Osteoblast (primary cell): Measurements from ENCODE around the gene RNH1. TPM values are rescaled to one million over a fixed set of nuclear protein-coding genes. Genes with fewer than 3 reads are reported as not detected.

Source experiments
- DNase-seq: peaks from one replicate; pipeline ENCODE4 v3.0.0; 2011; ENCODE audit warnings: low spot score, mixed read lengths; ENCODE audit not compliant: insufficient read length; ENCODE audit errors: missing footprints
- H2AFZ ChIP-seq: 2 replicates; pipeline ENCODE4 v1.6.0; 2011; ENCODE audit warnings: mild to moderate bottlenecking, low read length
- H3K27ac ChIP-seq: 2 replicates; pipeline ENCODE4 v1.5.1; 2011; ENCODE audit warnings: mild to moderate bottlenecking, low read depth, low read length, moderate library complexity
- H3K27me3 ChIP-seq: 2 replicates; pipeline ENCODE4 v1.6.0; 2012; ENCODE audit warnings: mild to moderate bottlenecking, control low read depth, inconsistent platforms, low read length, moderate library complexity; ENCODE audit not compliant: insufficient read depth
- H3K36me3 ChIP-seq: 2 replicates; pipeline ENCODE4 v1.5.1; 2011; ENCODE audit warnings: mild to moderate bottlenecking, low read length, control low read depth, moderate library complexity; ENCODE audit not compliant: insufficient read depth
- H3K4me1 ChIP-seq: 2 replicates; pipeline ENCODE4 v1.5.1; 2011; ENCODE audit warnings: mild to moderate bottlenecking, low read length, control low read depth, moderate library complexity; ENCODE audit not compliant: insufficient read depth
- H3K4me2 ChIP-seq: 2 replicates; pipeline ENCODE4 v1.6.0; 2011; ENCODE audit warnings: mild to moderate bottlenecking, low read length; ENCODE audit not compliant: insufficient read depth
- H3K4me3 ChIP-seq: fragments of 200-600 bp; sonication (generic); 3 replicates; pipeline ENCODE4 v1.5.1; 2012; ENCODE audit warnings: mild to moderate bottlenecking, low read length, inconsistent platforms; ENCODE audit not compliant: insufficient read depth
- H3K79me2 ChIP-seq: 2 replicates; pipeline ENCODE4 v1.6.0; 2012; ENCODE audit warnings: mild to moderate bottlenecking, low read length, control low read depth, inconsistent platforms; ENCODE audit not compliant: insufficient read depth
- H3K9me3 ChIP-seq: 2 replicates; pipeline ENCODE4 v1.5.1; 2011; ENCODE audit warnings: low read depth, low read length, control low read depth
- H4K20me1 ChIP-seq: 2 replicates; pipeline ENCODE4 v1.6.0; 2012; ENCODE audit warnings: mild to moderate bottlenecking, low read length, control low read depth; ENCODE audit not compliant: insufficient read depth
- total RNA-seq: library from RNA; depleted of rRNA; stranded (reverse); fragments of >200 nt; gene quantifications from 2 replicates; pipeline ENCODE4 v1.2.3, GENCODE V29; 2012
- TF ChIP-seq, protein P1 (sequence below): IDR thresholded peaks from 2 replicates; pipeline ENCODE4 v1.5.1; 2011; ENCODE audit warnings: mild to moderate bottlenecking, low read depth, low read length, moderate library complexity; ENCODE audit errors: extremely low read depth

Gene RNH1
- total RNA-seq, 1 donor, result 506 TPM

DNA sequence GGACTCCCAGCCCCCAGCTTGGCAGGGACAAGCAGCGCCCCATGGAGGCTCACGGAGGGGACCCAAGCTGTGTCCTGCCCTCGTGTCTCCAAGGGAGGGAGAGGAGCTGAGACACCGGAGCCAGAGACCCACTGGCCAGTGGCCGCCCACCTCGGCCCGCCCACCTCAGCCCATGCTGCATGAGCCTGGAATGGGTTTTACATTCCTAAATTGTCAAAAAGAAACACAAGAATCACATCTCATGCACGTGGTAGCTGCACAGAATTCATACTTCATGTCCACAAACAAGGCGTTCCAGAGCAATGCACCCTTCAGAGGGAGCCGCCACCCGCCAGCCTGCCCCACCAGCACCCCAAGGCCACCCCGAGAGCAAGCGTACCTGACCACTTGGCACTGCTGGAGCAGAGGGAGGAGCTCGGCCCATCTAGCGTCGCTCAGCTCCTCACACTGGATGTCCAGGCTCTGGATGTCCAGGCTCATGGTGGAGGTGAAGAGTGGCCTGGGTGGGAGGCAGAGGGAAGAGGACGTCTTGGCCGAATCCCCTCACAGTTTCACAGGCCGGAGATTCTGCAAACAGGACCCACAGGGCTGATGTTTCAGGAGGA is 5.3 kb downstream of the RNH1 start:
- no peak overlapping the region for H3K4me3 ChIP-seq

DNA sequence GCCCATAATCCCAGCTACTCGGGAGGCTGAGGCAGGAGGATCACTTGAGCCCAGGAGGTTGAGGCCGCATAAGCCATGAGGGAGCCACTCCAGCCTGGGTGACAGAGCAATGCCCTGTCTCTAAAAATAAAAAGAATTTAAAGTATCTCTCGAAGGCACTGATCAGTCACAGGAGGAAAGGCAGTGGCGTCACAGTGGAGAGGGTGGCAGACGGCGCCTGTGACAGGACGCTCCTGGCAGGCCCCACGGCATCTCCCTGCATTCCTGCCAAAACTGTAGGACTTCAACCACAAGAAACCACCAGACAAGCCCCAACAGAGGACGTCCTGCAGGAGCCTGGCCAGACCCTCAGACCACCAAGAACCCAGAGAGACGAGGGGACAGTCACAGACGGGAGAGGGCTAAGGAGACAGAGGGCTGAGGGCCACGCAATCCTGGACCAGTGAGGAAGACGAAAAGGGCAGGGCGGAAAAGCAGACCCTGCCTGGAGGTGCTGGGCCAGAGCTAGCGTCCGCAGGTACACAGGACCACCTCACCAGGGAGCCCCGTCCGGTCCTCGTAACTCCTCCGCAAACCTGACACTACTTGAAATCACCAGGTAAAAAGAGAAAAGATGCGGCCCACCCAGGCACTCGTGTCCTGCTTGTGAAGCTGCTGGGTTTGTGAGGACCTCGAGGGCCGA is 5.9 kb downstream of the RNH1 start:
- TF ChIP-seq, protein P1, sequence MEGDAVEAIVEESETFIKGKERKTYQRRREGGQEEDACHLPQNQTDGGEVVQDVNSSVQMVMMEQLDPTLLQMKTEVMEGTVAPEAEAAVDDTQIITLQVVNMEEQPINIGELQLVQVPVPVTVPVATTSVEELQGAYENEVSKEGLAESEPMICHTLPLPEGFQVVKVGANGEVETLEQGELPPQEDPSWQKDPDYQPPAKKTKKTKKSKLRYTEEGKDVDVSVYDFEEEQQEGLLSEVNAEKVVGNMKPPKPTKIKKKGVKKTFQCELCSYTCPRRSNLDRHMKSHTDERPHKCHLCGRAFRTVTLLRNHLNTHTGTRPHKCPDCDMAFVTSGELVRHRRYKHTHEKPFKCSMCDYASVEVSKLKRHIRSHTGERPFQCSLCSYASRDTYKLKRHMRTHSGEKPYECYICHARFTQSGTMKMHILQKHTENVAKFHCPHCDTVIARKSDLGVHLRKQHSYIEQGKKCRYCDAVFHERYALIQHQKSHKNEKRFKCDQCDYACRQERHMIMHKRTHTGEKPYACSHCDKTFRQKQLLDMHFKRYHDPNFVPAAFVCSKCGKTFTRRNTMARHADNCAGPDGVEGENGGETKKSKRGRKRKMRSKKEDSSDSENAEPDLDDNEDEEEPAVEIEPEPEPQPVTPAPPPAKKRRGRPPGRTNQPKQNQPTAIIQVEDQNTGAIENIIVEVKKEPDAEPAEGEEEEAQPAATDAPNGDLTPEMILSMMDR, result no peak
- no peak overlapping the region for H3K4me3 ChIP-seq
- no peak overlapping the region for H3K27ac ChIP-seq
- H3K4me1 ChIP-seq, result peaks cover 27% of the 10 kb centered on the region
- peaks cover 38% of the 10 kb centered on the region for H4K20me1 ChIP-seq
- peak; percentile 49 for DNase-seq
- H3K4me2 ChIP-seq, result no peak overlapping the region
- peaks cover 52% of the 10 kb centered on the region for H3K36me3 ChIP-seq
- no peak overlapping the region for H2AFZ ChIP-seq
- peaks cover 83% of the 10 kb centered on the region for H3K79me2 ChIP-seq
- no peaks in the 10 kb centered on the region for H3K27me3 ChIP-seq
- H3K9me3 ChIP-seq, result no peaks in the 10 kb centered on the region

More for the DNA sequence above, 5.3 kb downstream of the RNH1 start:
- Histone ChIP-seq H4K20me1 (peaks cover 38% of the 10 kb centered on the region), H3K4me2 (no peak overlapping the region), H2AFZ (no peak overlapping the region), H3K27ac (no peak overlapping the region), H3K4me1 (peaks cover 27% of the 10 kb centered on the region), H3K9me3 (no peaks in the 10 kb centered on the region), H3K27me3 (no peaks in the 10 kb centered on the region), H3K36me3 (peaks cover 48% of the 10 kb centered on the region), H3K79me2 (peaks cover 83% of the 10 kb centered on the region)
- TF ChIP-seq, protein P1, result no peak
- peak; percentile 90 for DNase-seq

GRCh38 chr11:499201-500076 is 7.6 kb downstream of the RNH1 start:
- Histone ChIP-seq H3K79me2 (peaks cover 67% of the 10 kb centered on the region), H3K27ac (no peak overlapping the region), H3K4me3 (no peak overlapping the region), H3K27me3 (no peaks in the 10 kb centered on the region), H3K9me3 (no peaks in the 10 kb centered on the region), H2AFZ (no peak overlapping the region), H3K4me2 (no peak overlapping the region), H3K36me3 (peaks cover 58% of the 10 kb centered on the region), H3K4me1 (peaks cover 15% of the 10 kb centered on the region), H4K20me1 (peaks cover 45% of the 10 kb centered on the region)
- peak; percentile 43 for DNase-seq
- TF ChIP-seq, protein P1, result no peak
